IMR-90 (cell line): Measurements from ENCODE around the gene HMGCR. TPM values are rescaled to one million over a fixed set of nuclear protein-coding genes. Genes with fewer than 3 reads are reported as not detected.

Experiments used
- ATAC-seq: fragments of 200-7000 bp; cut with Tn5 transposase; 2 replicates; pipeline ENCODE4 v1.9.1; 2020; ENCODE audit warnings: low read depth, mild to moderate bottlenecking, moderate library complexity
- BruUV-seq: library from RNA; stranded (reverse); fragments of 400-500 nt; replicated peaks from 2 replicates; lab custom pipeline; 2021; lab: Mats Ljungman, UMichigan
- CTCF ChIA-PET: fragments of 300-600 bp; formaldehyde crosslinking; extraction: SDS; loops from one replicate; lab custom pipeline; 2021; ENCODE audit warnings: antibody characterized with exemption; lab: Yijun Ruan, JAX
- POLR2A ChIA-PET: fragments of 300-600 bp; sonication (Branson Sonifier 250); formaldehyde crosslinking; loops from one replicate; lab custom pipeline; 2022; ENCODE audit warnings: antibody characterized with exemption; ENCODE audit not compliant: unreplicated experiment; lab: Charles Lee
- DNase-seq: peaks from one replicate; pipeline ENCODE4 v3.0.0; 2013
- H2AFZ ChIP-seq: replicated peaks from 2 replicates; pipeline ENCODE3; 2013; ENCODE audit warnings: low read length, mild to moderate bottlenecking; ENCODE audit not compliant: poor library complexity
- H2AK5ac ChIP-seq: 2 replicates; pipeline ENCODE4 v1.6.1; 2013; ENCODE audit warnings: low read depth, low read length, inconsistent platforms
- H2AK9ac ChIP-seq: replicated peaks from 2 replicates; pipeline ENCODE3; 2013; ENCODE audit warnings: mild to moderate bottlenecking, low read depth, low read length, moderate library complexity; ENCODE audit not compliant: poor library complexity
- H2BK120ac ChIP-seq: 2 replicates; pipeline ENCODE4 v1.6.1; 2013; ENCODE audit warnings: low read depth, low read length, inconsistent platforms
- H2BK15ac ChIP-seq: 3 replicates; pipeline ENCODE4 v1.6.1; 2013; ENCODE audit warnings: low read depth, low read length, inconsistent platforms
- H2BK20ac ChIP-seq: 2 replicates; pipeline ENCODE4 v1.6.1; 2013; ENCODE audit warnings: low read depth, mild to moderate bottlenecking, inconsistent platforms, low read length, moderate library complexity
- H2BK5ac ChIP-seq: 2 replicates; pipeline ENCODE4 v1.6.1; 2013; ENCODE audit warnings: mild to moderate bottlenecking, low read depth, low read length, inconsistent platforms; ENCODE audit not compliant: poor library complexity, severe bottlenecking
- H3K14ac ChIP-seq: replicated peaks from 2 replicates; pipeline ENCODE4 v1.6.1; 2013; ENCODE audit warnings: low read depth, low read length, inconsistent platforms
- H3K18ac ChIP-seq: 2 replicates; pipeline ENCODE4 v1.6.1; 2013; ENCODE audit warnings: low read depth, low read length, control low read depth
- H3K23ac ChIP-seq: 2 replicates; pipeline ENCODE4 v1.6.1; 2013; ENCODE audit warnings: low read depth, low read length, inconsistent platforms
- H3K27ac ChIP-seq: 2 replicates; pipeline ENCODE4 v1.5.1; 2013; ENCODE audit warnings: mild to moderate bottlenecking, control low read depth, low read length; ENCODE audit not compliant: insufficient read depth
- H3K27me3 ChIP-seq: 2 replicates; pipeline ENCODE4 v1.6.1; 2013; ENCODE audit warnings: low read length; ENCODE audit not compliant: control insufficient read depth, insufficient read depth
- H3K36me3 ChIP-seq: 2 replicates; pipeline ENCODE4 v1.6.1; 2013; ENCODE audit warnings: low read length, mixed read lengths; ENCODE audit not compliant: control insufficient read depth, insufficient read depth
- H3K4ac ChIP-seq: 2 replicates; pipeline ENCODE4 v1.6.1; 2013; ENCODE audit warnings: low read depth, low read length, inconsistent platforms
- H3K4me1 ChIP-seq: 2 replicates; pipeline ENCODE4 v1.6.1; 2013; ENCODE audit warnings: low read length, mixed read lengths; ENCODE audit not compliant: control insufficient read depth, insufficient read depth
- H3K4me2 ChIP-seq: 2 replicates; pipeline ENCODE4 v1.6.1; 2013; ENCODE audit warnings: low read depth, mild to moderate bottlenecking, control low read depth, low read length, moderate library complexity
- H3K4me3 ChIP-seq: 2 replicates; pipeline ENCODE4 v1.5.1; 2013; ENCODE audit warnings: low read depth, mild to moderate bottlenecking, control low read depth, low read length, moderate library complexity; ENCODE audit not compliant: insufficient read depth
- H3K56ac ChIP-seq: 2 replicates; pipeline ENCODE4 v1.6.1; 2013; ENCODE audit warnings: low read length, inconsistent platforms; ENCODE audit not compliant: insufficient read depth; ENCODE audit errors: extremely low read depth
- H3K79me1 ChIP-seq, 2 experiments: 2 replicates each; pipeline ENCODE4 v1.6.1; 2013; ENCODE audit warnings: low read length in 2 of 2, inconsistent platforms in 1 of 2, low read depth in 1 of 2
- H3K9ac ChIP-seq: 2 replicates; pipeline ENCODE4 v1.6.1; 2013; ENCODE audit warnings: low read depth, low read length, control low read depth
- H3K9me1 ChIP-seq: 2 replicates; pipeline ENCODE4 v1.6.1; 2013; ENCODE audit warnings: low read length, inconsistent platforms; ENCODE audit not compliant: insufficient read depth
- H3K9me3 ChIP-seq: 2 replicates; pipeline ENCODE4 v1.6.1; 2013; ENCODE audit warnings: low read length; ENCODE audit not compliant: control insufficient read depth, insufficient read depth
- H4K20me1 ChIP-seq: 2 replicates; pipeline ENCODE4 v1.6.1; 2013; ENCODE audit warnings: low read length, inconsistent platforms; ENCODE audit not compliant: insufficient read depth
- H4K5ac ChIP-seq: 2 replicates; pipeline ENCODE4 v1.6.1; 2013; ENCODE audit warnings: mild to moderate bottlenecking, low read depth, low read length, control low read depth
- H4K8ac ChIP-seq, 2 experiments: 2 replicates each; pipeline ENCODE4 v1.6.1; 2013; ENCODE audit warnings: low read depth in 2 of 2, low read length in 2 of 2, control low read depth in 1 of 2, inconsistent platforms in 1 of 2
- H4K91ac ChIP-seq: 2 replicates; pipeline ENCODE4 v1.6.1; 2013; ENCODE audit warnings: low read depth, low read length, inconsistent platforms; ENCODE audit not compliant: insufficient read depth
- BHLHE40 ChIP-seq: fragments of 150-350 bp; IDR thresholded peaks from 2 replicates; pipeline ENCODE4 v1.6.1; 2016; ENCODE audit warnings: mild to moderate bottlenecking, low read depth, low read length
- CEBPB ChIP-seq: IDR thresholded peaks from 2 replicates; pipeline ENCODE4 v1.6.1; 2012; ENCODE audit warnings: low read depth, low read length, improper control_type of control experiment
- CHD1 ChIP-seq: IDR thresholded peaks from 2 replicates; pipeline ENCODE4 v1.6.1; 2012; ENCODE audit warnings: low read depth, low read length, improper control_type of control experiment
- FOS ChIP-seq: fragments of 150-350 bp; IDR thresholded peaks from 2 replicates; pipeline ENCODE4 v1.6.1; 2016; ENCODE audit warnings: low read depth, low read length
- MAFK ChIP-seq: IDR thresholded peaks from 2 replicates; pipeline ENCODE4 v1.6.1; 2012; ENCODE audit warnings: low read depth, low read length, improper control_type of control experiment
- MAZ ChIP-seq: IDR thresholded peaks from 2 replicates; pipeline ENCODE4 v1.6.1; 2012; ENCODE audit warnings: low read depth, mild to moderate bottlenecking, low read length, improper control_type of control experiment, moderate library complexity, borderline replicate concordance
- MXI1 ChIP-seq: IDR thresholded peaks from 2 replicates; pipeline ENCODE4 v1.6.1; 2012; ENCODE audit warnings: low read depth, mild to moderate bottlenecking, low read length, moderate library complexity, borderline replicate concordance
- NFE2L2 ChIP-seq: fragments of 150-350 bp; IDR thresholded peaks from 2 replicates; pipeline ENCODE4 v1.6.1; 2016; ENCODE audit warnings: low read depth, mild to moderate bottlenecking, low read length
- POLR2A ChIP-seq: IDR thresholded peaks from 2 replicates; pipeline ENCODE4 v1.6.1; 2012; ENCODE audit warnings: mild to moderate bottlenecking, low read depth, low read length
- RAD21 ChIP-seq: IDR thresholded peaks from 2 replicates; pipeline ENCODE4 v1.6.1; 2012; ENCODE audit warnings: low read length, improper control_type of control experiment
- RCOR1 ChIP-seq: IDR thresholded peaks from 2 replicates; pipeline ENCODE4 v1.6.1; 2012; ENCODE audit warnings: mild to moderate bottlenecking, low read length, improper control_type of control experiment; ENCODE audit not compliant: insufficient replicate concordance
- RFX5 ChIP-seq: IDR thresholded peaks from 2 replicates; pipeline ENCODE4 v1.8.0; 2012; ENCODE audit warnings: low read depth, mild to moderate bottlenecking, low read length, moderate library complexity
- SMC3 ChIP-seq: fragments of 150-350 bp; IDR thresholded peaks from 2 replicates; pipeline ENCODE4 v1.6.1; 2016; ENCODE audit warnings: low read depth, mild to moderate bottlenecking, antibody characterized with exemption, low read length, moderate library complexity
- WGBS, 2 experiments: methylation state at CpG; one replicate each; pipeline versions ENCODE4 v1.1.5 to v1.1.7; 2013; ENCODE audit warnings: missing lambda C conversion rate in 2 of 2; ENCODE audit not compliant: insufficient read length in 1 of 2; ENCODE audit errors: extremely low coverage in 2 of 2; 5-methylcytosine and 5-hydroxymethylcytosine counted together
- dilution Hi-C: fragments of 300-500 bp; cut with HindIII; formaldehyde crosslinking; loops from one replicate; pipeline ENCODE4 v1.14.3; 2018; ENCODE audit warnings: low sequenced_read_pairs; ENCODE audit not compliant: unreplicated experiment
- in situ Hi-C: fragments of 300-500 bp; cut with MboI; formaldehyde crosslinking; loops from 3 replicates; pipeline ENCODE4 v1.14.3; 2019; ENCODE audit warnings: low sequenced_read_pairs, inconsistent platforms, mixed read lengths
- intact Hi-C: fragments of 100-400 bp; cut with micrococcal nuclease; formaldehyde crosslinking; loops from 2 replicates; pipeline ENCODE4 v1.10.0; 2022
- polyA plus RNA-seq, 3 experiments: library from polyadenylated mRNA; depleted of rRNA; stranded (reverse); fragments of >200 nt; gene quantifications; 2 replicates each; pipeline ENCODE4 v1.2.3, GENCODE V29; 2012; ENCODE audit warnings: low replicate concordance in 1 of 3
- total RNA-seq: library from RNA; depleted of rRNA; stranded (reverse); fragments of >200 nt; gene quantifications from 2 replicates; pipeline ENCODE4 v1.2.3, GENCODE V29; 2012
- TF ChIP-seq, protein P1 (sequence below): conservative IDR thresholded peaks from 2 replicates; pipeline ENCODE4 v1.5.1; 2012; ENCODE audit warnings: mild to moderate bottlenecking, low read depth, low read length, improper control_type of control experiment
- TF ChIP-seq, protein P2 (sequence below): fragments of 150-350 bp; IDR thresholded peaks from 2 replicates; pipeline ENCODE4 v1.6.1; 2017; ENCODE audit warnings: mild to moderate bottlenecking, antibody characterized with exemption, low read length, low read depth
- TF ChIP-seq, protein P3 (sequence below): fragments of 150-350 bp; IDR thresholded peaks from 2 replicates; pipeline ENCODE4 v1.6.1; 2016; ENCODE audit warnings: low read depth, mild to moderate bottlenecking, low read length, moderate library complexity, borderline replicate concordance

Gene HMGCR
- total and polyA plus RNA-seq, 2 of the 4 experiments (the other 2 are of a cell fraction) = 23.3 to 48.6 TPM

DNA sequence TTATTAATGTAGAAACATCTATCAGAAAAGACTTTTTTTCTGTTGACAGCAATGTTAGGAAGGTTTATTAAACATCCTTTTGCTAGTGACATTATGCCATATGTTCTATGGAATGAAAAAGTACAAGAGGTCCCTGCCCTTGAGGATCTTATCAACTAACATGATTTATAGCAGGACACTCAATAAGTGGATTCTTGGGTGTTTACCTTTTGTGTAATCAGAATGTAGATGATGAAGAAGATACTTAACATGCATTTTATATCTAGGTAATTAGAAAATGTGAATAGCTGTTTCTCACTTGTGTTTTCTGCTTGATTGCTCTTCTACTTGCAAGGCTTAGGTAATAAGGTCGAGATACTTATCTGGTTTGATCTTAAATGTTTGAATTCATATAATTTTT is 4.9 kb downstream of the HMGCR start:
- ChIA-PET POLR2A (no interaction called here), CTCF (interaction anchor here (1.6 kb wide), 1 partner anchor 16 kb away, joined by 5 read pairs; no protein-coding TSS in a partner anchor)
- Histone ChIP-seq H3K4me1 (no peaks in the 10 kb centered on the region; the same call in 1 of the 2 replicates), H4K8ac (no peak overlapping the region), H4K5ac (no peak overlapping the region), H3K56ac (no peak overlapping the region), H3K36me3 (peaks cover 5% of the 10 kb centered on the region), H2BK120ac (no peak overlapping the region), H3K4me2 (no peak overlapping the region), H2AFZ (no peak overlapping the region), H2AK5ac (no peak overlapping the region), H3K79me1 (peaks cover 5 to 33% of the 10 kb centered on the region in 2 experiments; a peak in 3 of 4 replicates), H2BK15ac (no peak overlapping the region), H3K23ac (no peak overlapping the region), H3K4me3 (no peak overlapping the region), H3K9me3 (no peaks in the 10 kb centered on the region), H3K4ac (no peak overlapping the region), H2BK20ac (no peak overlapping the region), H3K9me1 (peaks cover 3% of the 10 kb centered on the region; the same call in 1 of the 2 replicates), H4K20me1 (peaks cover 24% of the 10 kb centered on the region), H3K27me3 (no peaks in the 10 kb centered on the region), H3K18ac (no peak overlapping the region), H2BK5ac (no peak overlapping the region), H3K9ac (no peak overlapping the region), H4K91ac (no peak overlapping the region), H3K14ac (no peak overlapping the region), H2AK9ac (no peak overlapping the region), H3K27ac (no peak overlapping the region)
- in situ Hi-C loops (no loop called here), dilution Hi-C loops (no loop called here), intact Hi-C loops (loop anchor here (10.0 kb wide), 1 partner anchor 243 kb away; no protein-coding TSS in a partner anchor)
- WGBS, 2 experiments = no CpG with 5 or more reads among the region's 1 CpG
- DNase-seq (no peak), ATAC-seq (no peak)
- TF ChIP-seq RCOR1 (no peak), CHD1 (no peak), MXI1 (no peak), MAFK (no peak), BHLHE40 (no peak), CEBPB (no peak), RAD21 (no peak), NFE2L2 (no peak), SMC3 (no peak), RFX5 (no peak), FOS (no peak), POLR2A (no peak), MAZ (no peak)
- TF ChIP-seq, protein P1, sequence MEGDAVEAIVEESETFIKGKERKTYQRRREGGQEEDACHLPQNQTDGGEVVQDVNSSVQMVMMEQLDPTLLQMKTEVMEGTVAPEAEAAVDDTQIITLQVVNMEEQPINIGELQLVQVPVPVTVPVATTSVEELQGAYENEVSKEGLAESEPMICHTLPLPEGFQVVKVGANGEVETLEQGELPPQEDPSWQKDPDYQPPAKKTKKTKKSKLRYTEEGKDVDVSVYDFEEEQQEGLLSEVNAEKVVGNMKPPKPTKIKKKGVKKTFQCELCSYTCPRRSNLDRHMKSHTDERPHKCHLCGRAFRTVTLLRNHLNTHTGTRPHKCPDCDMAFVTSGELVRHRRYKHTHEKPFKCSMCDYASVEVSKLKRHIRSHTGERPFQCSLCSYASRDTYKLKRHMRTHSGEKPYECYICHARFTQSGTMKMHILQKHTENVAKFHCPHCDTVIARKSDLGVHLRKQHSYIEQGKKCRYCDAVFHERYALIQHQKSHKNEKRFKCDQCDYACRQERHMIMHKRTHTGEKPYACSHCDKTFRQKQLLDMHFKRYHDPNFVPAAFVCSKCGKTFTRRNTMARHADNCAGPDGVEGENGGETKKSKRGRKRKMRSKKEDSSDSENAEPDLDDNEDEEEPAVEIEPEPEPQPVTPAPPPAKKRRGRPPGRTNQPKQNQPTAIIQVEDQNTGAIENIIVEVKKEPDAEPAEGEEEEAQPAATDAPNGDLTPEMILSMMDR = no peak
- TF ChIP-seq, protein P2, sequence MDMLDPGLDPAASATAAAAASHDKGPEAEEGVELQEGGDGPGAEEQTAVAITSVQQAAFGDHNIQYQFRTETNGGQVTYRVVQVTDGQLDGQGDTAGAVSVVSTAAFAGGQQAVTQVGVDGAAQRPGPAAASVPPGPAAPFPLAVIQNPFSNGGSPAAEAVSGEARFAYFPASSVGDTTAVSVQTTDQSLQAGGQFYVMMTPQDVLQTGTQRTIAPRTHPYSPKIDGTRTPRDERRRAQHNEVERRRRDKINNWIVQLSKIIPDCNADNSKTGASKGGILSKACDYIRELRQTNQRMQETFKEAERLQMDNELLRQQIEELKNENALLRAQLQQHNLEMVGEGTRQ = no peak
- TF ChIP-seq, protein P3, sequence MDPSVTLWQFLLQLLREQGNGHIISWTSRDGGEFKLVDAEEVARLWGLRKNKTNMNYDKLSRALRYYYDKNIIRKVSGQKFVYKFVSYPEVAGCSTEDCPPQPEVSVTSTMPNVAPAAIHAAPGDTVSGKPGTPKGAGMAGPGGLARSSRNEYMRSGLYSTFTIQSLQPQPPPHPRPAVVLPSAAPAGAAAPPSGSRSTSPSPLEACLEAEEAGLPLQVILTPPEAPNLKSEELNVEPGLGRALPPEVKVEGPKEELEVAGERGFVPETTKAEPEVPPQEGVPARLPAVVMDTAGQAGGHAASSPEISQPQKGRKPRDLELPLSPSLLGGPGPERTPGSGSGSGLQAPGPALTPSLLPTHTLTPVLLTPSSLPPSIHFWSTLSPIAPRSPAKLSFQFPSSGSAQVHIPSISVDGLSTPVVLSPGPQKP = no peak
- no TSS peak for BruUV-seq
